Aorta (tissue), 5 donors: ENCODE data around the gene PSAPL1. TPM values are rescaled to one million over a fixed set of nuclear protein-coding genes. Genes with fewer than 3 reads are reported as not detected.

Experiments
- ATAC-seq: fragments of 200-7000 bp; cut with Tn5 transposase; one replicate; pipeline ENCODE4 v1.9.1; 2022; ENCODE audit warnings: moderate library complexity; ENCODE audit not compliant: low FRiP score
- DNase-seq, 2 donors: peaks; one replicate each; pipeline ENCODE4 v3.0.0-alpha.2; 2020
- H3K27ac ChIP-seq, 2 donors: one replicate each; pipeline ENCODE4 v1.5.1; 2013; ENCODE audit warnings: low read length in 2 of 2, mild to moderate bottlenecking in 2 of 2, moderate library complexity in 2 of 2, control low read depth in 1 of 2, inconsistent platforms in 1 of 2, low read depth in 1 of 2
- H3K27me3 ChIP-seq, 2 donors: one replicate each; pipeline ENCODE4 v1.6.1; 2013; ENCODE audit warnings: control low read depth in 1 of 2, low read length in 1 of 2, mild to moderate bottlenecking in 1 of 2, moderate library complexity in 1 of 2; ENCODE audit not compliant: insufficient read depth in 2 of 2, control insufficient read depth in 1 of 2
- H3K36me3 ChIP-seq, 2 donors: one replicate each; pipeline ENCODE4 v1.6.1; 2013; ENCODE audit warnings: control low read depth in 1 of 2, low read length in 1 of 2, mild to moderate bottlenecking in 1 of 2; ENCODE audit not compliant: insufficient read depth in 2 of 2, control insufficient read depth in 1 of 2
- H3K4me1 ChIP-seq, 2 donors: one replicate each; pipeline ENCODE4 v1.6.1; 2013; ENCODE audit warnings: low read length in 2 of 2, control low read depth in 1 of 2, mild to moderate bottlenecking in 1 of 2, moderate library complexity in 1 of 2; ENCODE audit not compliant: insufficient read depth in 2 of 2, control insufficient read depth in 1 of 2
- H3K4me3 ChIP-seq, 2 donors: one replicate each; pipeline ENCODE4 v1.5.1; 2013; ENCODE audit warnings: low read length in 2 of 2, control low read depth in 1 of 2, mild to moderate bottlenecking in 1 of 2
- H3K9me3 ChIP-seq: one replicate; pipeline ENCODE4 v1.6.1; 2013; ENCODE audit warnings: mild to moderate bottlenecking, low read length; ENCODE audit not compliant: control insufficient read depth
- WGBS, 2 donors: extraction: QIAGEN DNeasy Blood & Tissue Kit; methylation state at CpG; one replicate each; pipeline ENCODE4 v1.1.7; 2013; 5-methylcytosine and 5-hydroxymethylcytosine counted together
- intact Hi-C, 2 donors: fragments of 100-400 bp; cut with DNase I; formaldehyde crosslinking; loops; one replicate each; pipeline versions ENCODE4 v1.14.2 to v1.15.0; 2022
- long read RNA-seq, 2 donors: library from polyadenylated mRNA; unstranded; transcript quantifications; one replicate each; pipeline ENCODE4 v2.0.0, GENCODE V29; 2020 to 2021
- polyA plus RNA-seq, 2 donors: library from polyadenylated mRNA; stranded (reverse); fragments of 200-250 nt; gene quantifications; one replicate each; pipeline ENCODE4 v1.2.3, GENCODE V29; 2013
- total RNA-seq, 2 donors: library from RNA; stranded (reverse); fragmentation: NEBNext Ultra II Directional; extraction: Animal tissue kit (Norgen Biotek cat#: 25700); gene quantifications; one replicate each; pipeline ENCODE4 v1.2.1, GENCODE V29; 2021
- donor health status: healthy with polysubstance abuse.
- donor health status: Bipolar disorder and iron deficiency.
- donor health status: DM: no; HTN: no; CAD: no.
- donor health status: DM: no; HTN: no; CAD: no.
- donor health status: DM: yes; HTN: yes; CAD: no.

Gene PSAPL1, protein sequence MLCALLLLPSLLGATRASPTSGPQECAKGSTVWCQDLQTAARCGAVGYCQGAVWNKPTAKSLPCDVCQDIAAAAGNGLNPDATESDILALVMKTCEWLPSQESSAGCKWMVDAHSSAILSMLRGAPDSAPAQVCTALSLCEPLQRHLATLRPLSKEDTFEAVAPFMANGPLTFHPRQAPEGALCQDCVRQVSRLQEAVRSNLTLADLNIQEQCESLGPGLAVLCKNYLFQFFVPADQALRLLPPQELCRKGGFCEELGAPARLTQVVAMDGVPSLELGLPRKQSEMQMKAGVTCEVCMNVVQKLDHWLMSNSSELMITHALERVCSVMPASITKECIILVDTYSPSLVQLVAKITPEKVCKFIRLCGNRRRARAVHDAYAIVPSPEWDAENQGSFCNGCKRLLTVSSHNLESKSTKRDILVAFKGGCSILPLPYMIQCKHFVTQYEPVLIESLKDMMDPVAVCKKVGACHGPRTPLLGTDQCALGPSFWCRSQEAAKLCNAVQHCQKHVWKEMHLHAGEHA
- total RNA-seq = not detected
- not detected for polyA plus RNA-seq
- long read RNA-seq, donor 1 = 0 reads
- long read RNA-seq, donor 2 = 0 reads

DNA sequence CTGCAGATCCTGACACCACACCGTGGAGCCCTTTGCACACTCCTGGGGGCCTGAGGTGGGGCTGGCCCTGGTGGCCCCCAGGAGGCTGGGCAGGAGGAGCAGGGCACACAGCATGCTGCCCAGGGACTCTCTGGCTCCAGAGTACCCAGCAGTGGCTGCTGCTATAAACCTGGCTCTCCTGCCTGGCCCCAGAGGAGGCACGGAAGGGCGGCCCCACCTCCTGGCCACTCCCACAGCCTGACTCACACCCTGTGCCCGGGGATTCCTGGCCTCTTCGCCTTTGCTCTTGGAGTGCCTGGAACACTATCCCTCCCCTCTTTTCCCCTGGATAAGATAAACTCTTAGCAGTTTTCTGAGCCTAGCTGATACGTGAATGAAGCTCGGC lies at the start of gene PSAPL1:
Gene PSAPL1 (minus strand): TSS at position 165 of the 385 bp plus-strand sequence. CDS start 51 bp downstream, at position 114.
- Histone ChIP-seq H3K36me3 (no peaks in the 10 kb centered on the region), H3K9me3 (peaks cover 5% of the 10 kb centered on the region), H3K27ac (no peak within 1 kb of the TSS), H3K4me3 (no peak within 1 kb of the TSS), H3K4me1 (no peaks in the 10 kb centered on the region), H3K27me3 (no peaks in the 10 kb centered on the region)
- DNase-seq (peak in 1 of 2 donors; percentile 44), ATAC-seq (no peak)
- intact Hi-C loops = no loop called here
- 25 to 31% methylated on average over 7 of the region's 7 CpGs for WGBS, 2 donors

DNA sequence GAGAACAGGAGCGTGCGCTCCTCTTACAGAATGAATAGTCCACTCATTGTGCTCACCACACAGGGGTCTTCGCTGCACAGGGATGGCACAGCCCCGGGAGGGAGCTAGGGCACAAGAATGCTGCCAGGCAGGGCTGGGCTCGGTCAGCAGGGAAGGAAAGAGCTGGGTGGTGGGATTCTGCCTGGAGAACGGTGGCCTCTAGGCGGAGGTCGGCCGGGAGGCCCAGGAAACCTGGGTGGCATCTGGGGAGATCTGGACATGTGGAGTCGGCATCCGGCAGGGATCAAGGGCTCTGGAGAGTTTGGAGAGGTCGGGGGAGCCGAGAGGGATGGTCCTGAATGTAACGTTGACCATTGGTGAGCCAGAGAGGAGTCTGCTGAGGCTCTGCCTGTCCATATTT lies 46.5 kb upstream of the PSAPL1 start:
- H3K4me3 ChIP-seq = no peak overlapping the region

DNA sequence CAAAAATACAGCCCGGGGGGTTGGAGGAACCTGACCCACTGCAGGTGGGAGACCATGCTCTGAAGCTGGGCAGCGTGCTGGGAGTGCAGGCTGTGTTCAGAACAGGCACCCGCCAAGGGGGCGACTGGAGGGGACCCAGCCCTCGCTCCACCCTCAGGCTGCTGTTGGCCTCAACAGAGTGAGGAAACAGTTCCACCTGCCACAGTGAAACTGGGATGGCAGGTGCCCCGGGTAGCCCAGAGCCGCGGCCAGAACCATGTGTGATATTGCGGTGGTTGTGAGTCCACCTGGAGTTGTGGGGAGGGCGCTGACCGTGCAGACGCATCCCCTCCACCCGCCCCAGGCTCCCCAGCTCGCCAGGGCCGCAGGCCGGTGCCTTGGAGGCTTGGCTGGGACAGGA lies 45.7 kb upstream of the PSAPL1 start:
- H3K27me3 ChIP-seq = no peaks in the 10 kb centered on the region
- no peaks in the 10 kb centered on the region for H3K36me3 ChIP-seq
- intact Hi-C loops = no loop called here
- WGBS, 2 donors = 91 to 92% methylated on average over 16 of the region's 16 CpGs
- DNase-seq (no peak), ATAC-seq (no peak)
- no peak overlapping the region for H3K4me3 ChIP-seq
- H3K27ac ChIP-seq = no peak overlapping the region
- no peaks in the 10 kb centered on the region for H3K4me1 ChIP-seq
- no peaks in the 10 kb centered on the region for H3K9me3 ChIP-seq

More for the DNA sequence above, 46.5 kb upstream of the PSAPL1 start:
- H3K36me3 ChIP-seq = no peaks in the 10 kb centered on the region
- H3K9me3 ChIP-seq = no peaks in the 10 kb centered on the region
- no peaks in the 10 kb centered on the region for H3K27me3 ChIP-seq
- intact Hi-C loops = no loop called here
- no peak overlapping the region for H3K27ac ChIP-seq
- no peaks in the 10 kb centered on the region for H3K4me1 ChIP-seq
- DNase-seq (no peak), ATAC-seq (no peak)
- WGBS, 2 donors = 87 to 95% methylated on average over 14 of the region's 14 CpGs

DNA sequence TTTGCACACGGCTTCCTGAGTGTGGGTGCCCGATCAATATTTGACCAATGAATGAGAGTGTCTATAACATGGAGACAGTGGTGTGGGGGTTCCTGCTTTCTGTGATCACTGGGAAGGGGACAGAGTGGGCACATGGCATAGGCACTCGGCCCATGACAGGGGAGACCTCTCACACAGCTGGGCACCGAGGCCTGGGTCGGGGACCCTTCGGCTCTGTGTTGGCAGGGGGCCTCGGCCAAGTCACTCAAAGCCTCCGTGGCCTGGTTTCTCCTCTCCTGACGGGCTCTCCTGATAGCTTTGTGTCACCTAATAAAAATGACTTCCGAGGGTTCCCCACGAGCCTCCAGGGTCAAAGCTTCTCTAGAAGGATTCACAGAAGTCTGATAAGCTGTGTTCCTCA lies 43.9 kb upstream of the PSAPL1 start:
- Histone ChIP-seq H3K27ac (no peak overlapping the region), H3K9me3 (no peaks in the 10 kb centered on the region), H3K4me3 (no peak overlapping the region), H3K4me1 (no peaks in the 10 kb centered on the region), H3K36me3 (no peaks in the 10 kb centered on the region), H3K27me3 (no peaks in the 10 kb centered on the region)
- intact Hi-C loops = no loop called here
- WGBS, 2 donors = 88% methylated on average over 11 of the region's 11 CpGs
- DNase-seq = no peak
- ATAC-seq = no peak

DNA sequence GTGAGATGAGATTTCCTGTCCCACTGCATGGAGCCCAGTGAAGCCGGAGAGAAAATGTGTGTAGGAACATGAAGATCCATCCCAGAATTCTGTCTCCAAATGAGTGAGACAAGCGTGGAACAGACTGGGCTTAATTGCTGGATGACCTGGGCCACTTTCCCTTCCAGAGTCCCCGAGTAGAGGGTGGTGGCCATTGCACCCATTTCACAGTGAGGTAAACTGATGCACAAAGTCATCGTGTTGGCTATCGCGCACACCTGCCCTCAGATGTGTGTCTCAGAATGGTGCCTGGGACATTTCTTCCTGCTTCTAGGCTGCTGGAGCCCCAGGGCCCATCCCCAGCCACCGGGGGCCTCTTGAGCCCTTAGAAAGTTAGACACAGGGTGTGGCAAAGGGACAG lies 43.0 kb upstream of the PSAPL1 start:
- no peak for DNase-seq
- Histone ChIP-seq H3K27ac (no peak overlapping the region), H3K9me3 (no peaks in the 10 kb centered on the region), H3K4me3 (no peak overlapping the region), H3K27me3 (no peaks in the 10 kb centered on the region), H3K4me1 (no peaks in the 10 kb centered on the region), H3K36me3 (no peaks in the 10 kb centered on the region)
- intact Hi-C loops = no loop called here
- no peak for ATAC-seq
- 93 to 95% methylated on average over 7 of the region's 7 CpGs for WGBS, 2 donors

DNA sequence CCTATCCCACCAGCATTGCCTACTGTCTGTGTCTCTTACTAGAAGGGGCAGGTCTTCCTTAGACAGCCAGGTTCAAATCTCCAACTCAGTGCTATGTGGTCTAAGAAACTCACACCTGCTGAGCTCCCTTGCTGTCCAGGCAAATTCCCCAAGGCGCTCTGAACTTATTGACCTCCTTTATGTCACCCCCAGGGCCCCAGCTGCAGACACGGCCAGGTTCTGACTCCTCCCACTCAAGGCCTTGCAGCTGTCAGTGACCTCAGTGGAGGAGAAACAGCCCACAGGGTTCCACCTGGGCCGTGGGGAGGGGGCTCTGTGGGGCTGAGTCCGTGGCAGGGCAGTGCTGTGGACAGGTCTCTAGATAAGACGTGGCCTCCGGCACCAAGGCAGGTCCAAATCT lies 42.1 kb upstream of the PSAPL1 start:
- Histone ChIP-seq H3K4me3 (no peak overlapping the region), H3K27me3 (no peaks in the 10 kb centered on the region), H3K9me3 (no peaks in the 10 kb centered on the region), H3K4me1 (no peaks in the 10 kb centered on the region), H3K36me3 (no peaks in the 10 kb centered on the region), H3K27ac (no peak overlapping the region)
- ATAC-seq (no peak), DNase-seq (no peak)
- intact Hi-C loops = no loop called here
- WGBS, 2 donors = 87 to 89% methylated on average over 6 of the region's 6 CpGs

DNA sequence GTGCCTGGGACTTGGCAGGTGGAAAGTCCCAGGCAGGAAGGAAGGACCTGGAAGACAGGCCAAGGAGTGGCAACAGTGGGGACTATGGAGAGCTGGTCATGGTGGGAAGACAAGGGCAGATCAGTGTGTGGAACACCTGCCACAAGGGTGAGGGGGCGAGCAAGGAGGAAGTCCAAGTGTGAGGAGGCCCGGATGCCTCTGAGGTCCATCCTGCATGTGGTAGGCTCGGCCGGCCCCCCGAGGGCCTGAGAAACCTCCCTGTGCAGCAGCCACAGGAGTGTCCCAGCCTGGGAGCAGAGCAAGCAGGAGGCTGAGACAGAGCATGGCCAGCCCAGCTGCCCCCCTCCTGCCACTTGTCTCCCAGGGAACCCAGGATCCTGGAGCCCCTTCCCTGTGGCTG lies 40.5 kb upstream of the PSAPL1 start:
- no peak for DNase-seq
- intact Hi-C loops = no loop called here
- ATAC-seq = no peak
- Histone ChIP-seq H3K4me3 (no peak overlapping the region), H3K36me3 (no peaks in the 10 kb centered on the region), H3K27ac (no peak overlapping the region), H3K9me3 (no peaks in the 10 kb centered on the region), H3K27me3 (no peaks in the 10 kb centered on the region), H3K4me1 (no peaks in the 10 kb centered on the region)
- WGBS, 2 donors = 90 to 95% methylated on average over 5 of the region's 5 CpGs

DNA sequence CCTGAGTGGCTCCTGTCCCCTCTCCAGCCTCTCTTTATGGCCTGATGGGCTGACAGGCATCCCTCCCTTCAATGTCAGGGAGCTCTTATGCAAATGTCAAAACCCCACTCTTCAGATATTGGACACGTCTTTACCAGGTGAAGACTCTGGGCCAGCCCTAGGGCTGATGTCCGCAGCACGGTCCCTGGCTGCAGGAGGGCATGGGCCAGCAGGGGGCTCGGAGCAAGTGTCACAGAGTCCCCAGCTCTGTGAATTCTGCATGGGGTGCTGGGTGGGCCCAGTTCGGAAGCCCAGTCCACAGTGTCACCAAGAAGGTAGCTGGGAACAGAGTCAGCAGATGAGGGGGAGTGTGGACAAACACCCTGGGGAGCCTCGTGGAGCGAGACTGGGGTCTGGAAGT lies 39.6 kb upstream of the PSAPL1 start:
- no peaks in the 10 kb centered on the region for H3K9me3 ChIP-seq
- ATAC-seq (no peak), DNase-seq (no peak)
- intact Hi-C loops = no loop called here
- no peaks in the 10 kb centered on the region for H3K4me1 ChIP-seq
- no peaks in the 10 kb centered on the region for H3K27me3 ChIP-seq
- H3K36me3 ChIP-seq = no peaks in the 10 kb centered on the region
- H3K4me3 ChIP-seq = no peak overlapping the region
- no peak overlapping the region for H3K27ac ChIP-seq
- WGBS, 2 donors = 92 to 94% methylated on average over 7 of the region's 7 CpGs

DNA sequence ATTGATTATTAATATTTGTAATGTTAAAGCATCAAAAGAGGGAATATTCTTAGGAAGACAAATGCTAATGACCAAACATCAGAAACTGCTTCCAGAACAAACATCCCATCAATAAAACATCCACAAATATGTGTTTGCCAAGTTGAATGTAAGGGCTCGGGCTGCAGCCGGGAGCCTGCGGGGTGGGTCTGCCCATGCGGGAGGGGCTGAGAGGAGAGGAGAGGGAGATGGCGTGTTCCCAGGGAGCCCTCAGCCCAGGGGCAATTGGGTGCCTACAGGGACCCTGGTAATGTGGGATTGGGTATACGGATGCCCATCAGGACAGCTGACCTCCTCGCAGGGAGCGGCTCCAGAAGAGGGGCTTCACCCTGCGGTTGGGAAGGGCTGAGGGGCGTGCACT lies 38.4 kb upstream of the PSAPL1 start:
- Histone ChIP-seq H3K36me3 (no peaks in the 10 kb centered on the region), H3K4me1 (no peaks in the 10 kb centered on the region), H3K9me3 (no peaks in the 10 kb centered on the region), H3K27me3 (no peaks in the 10 kb centered on the region), H3K27ac (no peak overlapping the region), H3K4me3 (no peak overlapping the region)
- intact Hi-C loops = no loop called here
- no peak for ATAC-seq
- WGBS, 2 donors = 80 to 82% methylated on average over 10 of the region's 10 CpGs
- DNase-seq = no peak
